Brain microvascular endothelial cell (primary cell): ENCODE measurements around the gene LAMA4.

ENCODE experiments used
- DNase-seq: peaks from one replicate; pipeline ENCODE4 v3.0.0-alpha.2; 2020
- H3K27ac ChIP-seq: fragments of 250-450 bp; sonication (Bioruptor Pico); 2 replicates; pipeline ENCODE4 v1.5.1; 2020; ENCODE audit warnings: mild to moderate bottlenecking, moderate library complexity
- H3K27me3 ChIP-seq: fragments of 250-450 bp; sonication (Bioruptor Pico); replicated peaks from 2 replicates; pipeline ENCODE4 v1.5.1; 2020; ENCODE audit warnings: mild to moderate bottlenecking
- H3K36me3 ChIP-seq: fragments of 250-450 bp; sonication (Bioruptor Pico); replicated peaks from 2 replicates; pipeline ENCODE4 v1.5.1; 2020; ENCODE audit warnings: mild to moderate bottlenecking
- H3K4me3 ChIP-seq: 2 replicates; pipeline ENCODE4 v1.5.1; 2011; ENCODE audit warnings: low read depth, mild to moderate bottlenecking, control low read depth, low read length, moderate library complexity
- CTCF ChIP-seq: IDR thresholded peaks from 2 replicates; pipeline ENCODE4 v1.5.1; 2011; ENCODE audit warnings: low read depth, mild to moderate bottlenecking, moderate library complexity, low read length, control low read depth, inconsistent platforms; ENCODE audit errors: missing control alignments
- in situ Hi-C: cut with HindIII; loops from 2 replicates; pipeline ENCODE4 v1.10.0; 2017; ENCODE audit warnings: low sequenced_read_pairs, low pct_ligation_motif_present

LAMA4 gene

GRCh38 chr6:112184951-112185350, 69.4 kb downstream of the LAMA4 start:
- Histone ChIP-seq H3K36me3 (peaks cover 20% of the 10 kb centered on the region), H3K4me3 (no peak overlapping the region), H3K27ac (no peak overlapping the region), H3K27me3 (no peaks in the 10 kb centered on the region)
- no peak for DNase-seq
- TF ChIP-seq CTCF, result no peak
- in situ Hi-C loops, result no loop called here

- no peak for TF ChIP-seq CTCF
- H3K4me3 ChIP-seq, result no peak overlapping the region
- in situ Hi-C loops, result no loop called here
- H3K36me3 ChIP-seq, result peaks cover 27% of the 10 kb centered on the region
- no peak overlapping the region for H3K27ac ChIP-seq
- H3K27me3 ChIP-seq, result no peaks in the 10 kb centered on the region
- DNase-seq, result no peak
Observed at GRCh38 chr6:112183271-112183671, 71.1 kb downstream of the LAMA4 start.

GRCh38 chr6:112181130-112181529, 73.2 kb downstream of the LAMA4 start:
- Histone ChIP-seq H3K4me3 (no peak overlapping the region), H3K27ac (no peak overlapping the region), H3K36me3 (peaks cover 20% of the 10 kb centered on the region), H3K27me3 (no peaks in the 10 kb centered on the region)
- in situ Hi-C loops, result no loop called here
- no peak for DNase-seq
- TF ChIP-seq CTCF, result no peak

- Histone ChIP-seq H3K36me3 (peaks cover 26% of the 10 kb centered on the region), H3K4me3 (no peak overlapping the region), H3K27me3 (no peaks in the 10 kb centered on the region), H3K27ac (no peak overlapping the region)
- in situ Hi-C loops, result no loop called here
- DNase-seq, result no peak
- peak; percentile 54 for TF ChIP-seq CTCF
Observed at GRCh38 chr6:112180095-112180820, 74.1 kb downstream of the LAMA4 start.

GRCh38 chr6:112179631-112180030, 74.7 kb downstream of the LAMA4 start:
- no peak overlapping the region for H3K4me3 ChIP-seq
- no peak overlapping the region for H3K27ac ChIP-seq
- H3K36me3 ChIP-seq, result peaks cover 29% of the 10 kb centered on the region
- H3K27me3 ChIP-seq, result no peaks in the 10 kb centered on the region
- in situ Hi-C loops, result no loop called here
- no peak for DNase-seq
- no peak for TF ChIP-seq CTCF

- in situ Hi-C loops, result no loop called here
- Histone ChIP-seq H3K4me3 (no peak overlapping the region), H3K27me3 (no peaks in the 10 kb centered on the region), H3K27ac (no peak overlapping the region), H3K36me3 (peaks cover 37% of the 10 kb centered on the region)
- no peak for TF ChIP-seq CTCF
- DNase-seq, result no peak
Observed at GRCh38 chr6:112178846-112179245, 75.5 kb downstream of the LAMA4 start.
